GM12891 (cell line): ENCODE data around the gene MELTF.

Experiments used
- POLR2A ChIP-seq: IDR thresholded peaks from 2 replicates; pipeline ENCODE4 v1.6.1; 2011; ENCODE audit warnings: low read depth, low read length, control low read depth
- POU2F2 ChIP-seq: IDR thresholded peaks from 2 replicates; pipeline ENCODE4 v1.6.1; 2011; ENCODE audit warnings: low read depth, mild to moderate bottlenecking, control low read depth, low read length, moderate library complexity
- SPI1 ChIP-seq: IDR thresholded peaks from 2 replicates; pipeline ENCODE4 v1.6.1; 2011; ENCODE audit warnings: low read depth, low read length, control low read depth

GRCh38 chr3:196981657-196982056, 48.0 kb downstream of the MELTF start:
- TF ChIP-seq SPI1 (no peak), POLR2A (no peak), POU2F2 (no peak)
